ENCODE measurements around the gene CAMKV. TPM values are rescaled to one million over a fixed set of nuclear protein-coding genes. Genes with fewer than 3 reads are reported as not detected.

The CAMKV gene
- total RNA-seq, 1 donor from 2014 or later: 12.1 TPM

- no peaks in the 10 kb centered on the region for H3K27me3 ChIP-seq
- Mint-ChIP-seq H3K4me3 (no peak overlapping the region), H3K27me3 (ENCODE audit: insufficient read depth, low read depth) (peaks cover 11% of the 10 kb centered on the region)
Measured at GRCh38 chr3:49895791-49896190, 26.1 kb upstream of the CAMKV start.

GRCh38 chr3:49889296-49889695 is 19.6 kb upstream of the CAMKV start:
- no peak for DNase-seq (ENCODE audit: low spot score)
- no peak overlapping the region for H3K4me3 Mint-ChIP-seq
- Histone ChIP-seq H3K27ac (no peak overlapping the region), H3K79me2 (ENCODE audit: low read depth) (no peaks in the 10 kb centered on the region), H3K9ac (no peak overlapping the region), H2AFZ (replicated peaks) (no peak overlapping the region), H3K4me2 (no peak overlapping the region), H3K36me3 (no peaks in the 10 kb centered on the region), H4K20me1 (ENCODE audit: low read depth) (no peaks in the 10 kb centered on the region), H3F3A (ENCODE audit: low read depth) (no peaks in the 10 kb centered on the region), H3K9me3 (ENCODE audit: low read depth) (no peaks in the 10 kb centered on the region), H3K4me1 (peaks cover 5% of the 10 kb centered on the region), H3K27me3 (no peaks in the 10 kb centered on the region), H3K4me3 (no peak overlapping the region)
- peak overlapping the region; percentile 17 for H3K27ac Mint-ChIP-seq
- H3K36me3 Mint-ChIP-seq: no peaks in the 10 kb centered on the region
- H3K27me3 Mint-ChIP-seq (ENCODE audit: insufficient read depth, low read depth): peaks cover 6% of the 10 kb centered on the region
- H3K9me3 Mint-ChIP-seq: no peaks in the 10 kb centered on the region
- no peak for TF ChIP-seq CTCF (IDR thresholded peaks at IDR 0.05)
- no peak for TF ChIP-seq EZH2 (IDR thresholded peaks at IDR 0.05)
- no peak for TF ChIP-seq EZH2phosphoT487 (IDR thresholded peaks at IDR 0.05)
- peaks cover 13% of the 10 kb centered on the region for H3K4me1 Mint-ChIP-seq

More at GRCh38 chr3:49895791-49896190, 26.1 kb upstream of the CAMKV start:
- no peak for DNase-seq (ENCODE audit: low spot score)
- Histone ChIP-seq H3F3A (ENCODE audit: low read depth) (no peaks in the 10 kb centered on the region), H3K4me1 (no peaks in the 10 kb centered on the region), H4K20me1 (ENCODE audit: low read depth) (no peaks in the 10 kb centered on the region), H3K79me2 (ENCODE audit: low read depth) (no peaks in the 10 kb centered on the region), H2AFZ (replicated peaks) (no peak overlapping the region), H3K9me3 (ENCODE audit: low read depth) (no peaks in the 10 kb centered on the region), H3K36me3 (no peaks in the 10 kb centered on the region), H3K27ac (no peak overlapping the region), H3K4me3 (no peak overlapping the region), H3K4me2 (no peak overlapping the region), H3K9ac (no peak overlapping the region)
- Mint-ChIP-seq H3K4me1 (no peaks in the 10 kb centered on the region), H3K9me3 (no peaks in the 10 kb centered on the region), H3K36me3 (no peaks in the 10 kb centered on the region), H3K27ac (no peak overlapping the region)
- TF ChIP-seq EZH2 (IDR thresholded peaks at IDR 0.05): no peak
- no peak for TF ChIP-seq EZH2phosphoT487 (IDR thresholded peaks at IDR 0.05)
- TF ChIP-seq CTCF (IDR thresholded peaks at IDR 0.05): no peak

GRCh38 chr3:49886922-49887265 is 17.2 kb upstream of the CAMKV start:
- Histone ChIP-seq H4K20me1 (ENCODE audit: low read depth) (no peaks in the 10 kb centered on the region), H3K27ac (no peak overlapping the region), H3K9ac (no peak overlapping the region), H3K36me3 (no peaks in the 10 kb centered on the region), H3K79me2 (ENCODE audit: low read depth) (no peaks in the 10 kb centered on the region), H3K4me3 (no peak overlapping the region), H3K4me2 (no peak overlapping the region), H3F3A (ENCODE audit: low read depth) (peaks cover 5% of the 10 kb centered on the region), H3K27me3 (no peaks in the 10 kb centered on the region), H3K4me1 (peaks cover 11% of the 10 kb centered on the region), H2AFZ (replicated peaks) (no peak overlapping the region), H3K9me3 (ENCODE audit: low read depth) (no peaks in the 10 kb centered on the region)
- peaks cover 11% of the 10 kb centered on the region for H3K27me3 Mint-ChIP-seq (ENCODE audit: insufficient read depth, low read depth)
- DNase-seq (ENCODE audit: low spot score): no peak
- peaks cover 2% of the 10 kb centered on the region for H3K9me3 Mint-ChIP-seq
- no peaks in the 10 kb centered on the region for H3K36me3 Mint-ChIP-seq
- no peak for TF ChIP-seq CTCF (IDR thresholded peaks at IDR 0.05)
- TF ChIP-seq EZH2 (IDR thresholded peaks at IDR 0.05): no peak
- TF ChIP-seq EZH2phosphoT487 (IDR thresholded peaks at IDR 0.05): no peak
- peaks cover 22% of the 10 kb centered on the region for H3K4me1 Mint-ChIP-seq
- H3K27ac Mint-ChIP-seq: peak overlapping the region; percentile 66
- H3K4me3 Mint-ChIP-seq: no peak overlapping the region
